ENCODE results near the gene PHYHIPL.

PHYHIPL gene

DNA sequence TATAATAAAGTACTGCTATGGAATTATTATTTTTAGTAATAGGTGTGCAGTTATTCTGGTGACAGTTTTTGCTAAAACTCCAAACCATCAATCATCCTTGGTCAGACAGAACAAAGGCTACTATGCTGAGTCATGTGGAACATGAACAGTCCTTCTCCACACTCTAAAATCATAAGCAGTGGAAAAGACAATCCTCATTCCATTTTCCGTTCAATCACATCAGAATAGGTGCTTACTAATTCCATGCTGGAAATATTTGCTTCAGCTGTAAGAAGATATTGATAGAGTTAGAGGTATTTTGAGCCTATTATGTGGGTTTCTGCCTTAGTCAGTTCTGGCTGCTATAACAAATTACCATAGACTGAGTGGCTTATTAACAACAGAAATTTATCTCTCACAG lies 103.0 kb downstream of the PHYHIPL start:
- POLR2A ChIA-PET, result no interaction called here
- no peak for TF ChIP-seq FOXA1 (IDR thresholded peaks at IDR 0.05)
- TF ChIP-seq SUZ12 (IDR thresholded peaks at IDR 0.05), result no peak
- no peak for TF ChIP-seq HDGF (IDR thresholded peaks at IDR 0.05; ENCODE audit: borderline replicate concordance)
- TF ChIP-seq NFRKB (IDR thresholded peaks at IDR 0.05), result no peak
- TF ChIP-seq FOXK2 (IDR thresholded peaks at IDR 0.05), result no peak
- no peak for TF ChIP-seq PKNOX1 (IDR thresholded peaks at IDR 0.05)
- TF ChIP-seq SP1 (IDR thresholded peaks at IDR 0.05), result no peak
- TF ChIP-seq TARDBP (IDR thresholded peaks at IDR 0.05), result no peak
- no peak for TF ChIP-seq FOXM1 (IDR thresholded peaks at IDR 0.05; ENCODE audit: borderline replicate concordance)
- no peak for TF ChIP-seq ZNF384 (IDR thresholded peaks at IDR 0.05)
- CTCF ChIA-PET, result no interaction called here
- DNase-seq (ENCODE audit: extremely low spot score), result no peak

DNA sequence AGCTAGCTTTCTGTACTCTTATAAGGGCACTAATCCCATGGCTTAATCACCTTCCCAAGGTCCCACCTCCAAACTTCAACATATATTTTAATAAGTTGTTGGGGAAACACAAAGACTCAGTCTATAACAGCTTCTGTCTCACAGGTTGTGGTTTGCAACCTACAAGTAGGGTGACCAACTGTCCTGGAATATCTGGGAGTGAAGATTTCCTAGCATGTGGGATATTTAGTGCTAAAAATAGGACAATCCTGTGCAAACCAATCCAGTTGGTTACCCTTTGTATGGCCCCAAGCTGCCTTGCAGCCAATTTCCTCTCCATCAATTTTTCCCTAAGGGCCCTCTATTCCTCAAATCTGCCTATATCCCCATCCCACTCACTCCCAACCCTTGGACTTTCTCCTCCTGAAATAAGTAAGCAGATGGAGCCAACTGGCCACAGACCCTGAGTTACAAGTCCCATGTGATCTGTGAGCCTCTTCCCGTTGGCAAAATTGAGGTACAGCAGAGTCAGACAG lies 103.6 kb downstream of the PHYHIPL start:
- POLR2A ChIA-PET, result no interaction called here
- CTCF ChIA-PET, result no interaction called here
- DNase-seq (ENCODE audit: extremely low spot score), result no peak
- TF ChIP-seq SUZ12 (IDR thresholded peaks at IDR 0.05) (no peak), HDGF (IDR thresholded peaks at IDR 0.05; ENCODE audit: borderline replicate concordance) (no peak), FOXM1 (IDR thresholded peaks at IDR 0.05; ENCODE audit: borderline replicate concordance) (no peak), ZNF384 (IDR thresholded peaks at IDR 0.05) (no peak), ARNT (IDR thresholded peaks at IDR 0.05) (no peak), PKNOX1 (IDR thresholded peaks at IDR 0.05) (no peak), CTBP1 (IDR thresholded peaks at IDR 0.05; ENCODE audit: borderline replicate concordance) (no peak), NFRKB (IDR thresholded peaks at IDR 0.05) (no peak), L3MBTL2 (conservative IDR thresholded peaks at IDR 0.05) (no peak), FOXA1 (IDR thresholded peaks at IDR 0.05) (no peak), ELF4 (IDR thresholded peaks at IDR 0.05) (no peak), LEF1 (IDR thresholded peaks at IDR 0.05; ENCODE audit: borderline replicate concordance) (no peak), FOXK2 (IDR thresholded peaks at IDR 0.05) (no peak), SP1 (IDR thresholded peaks at IDR 0.05) (no peak), TARDBP (IDR thresholded peaks at IDR 0.05) (no peak), BHLHE40 (IDR thresholded peaks at IDR 0.05; ENCODE audit: borderline replicate concordance) (no peak)

GRCh38 chr10:59281861-59282260 lies 105.4 kb downstream of the PHYHIPL start:
- CTCF ChIA-PET, result no interaction called here
- no peak for DNase-seq (ENCODE audit: extremely low spot score)
- no peak for TF ChIP-seq TARDBP (IDR thresholded peaks at IDR 0.05)
- no peak for TF ChIP-seq ZNF384 (IDR thresholded peaks at IDR 0.05)
- TF ChIP-seq SUZ12 (IDR thresholded peaks at IDR 0.05), result no peak
- no peak for TF ChIP-seq NFRKB (IDR thresholded peaks at IDR 0.05)
- TF ChIP-seq HDGF (IDR thresholded peaks at IDR 0.05; ENCODE audit: borderline replicate concordance), result no peak
- no peak for TF ChIP-seq ELF4 (IDR thresholded peaks at IDR 0.05)
- POLR2A ChIA-PET, result no interaction called here

DNA sequence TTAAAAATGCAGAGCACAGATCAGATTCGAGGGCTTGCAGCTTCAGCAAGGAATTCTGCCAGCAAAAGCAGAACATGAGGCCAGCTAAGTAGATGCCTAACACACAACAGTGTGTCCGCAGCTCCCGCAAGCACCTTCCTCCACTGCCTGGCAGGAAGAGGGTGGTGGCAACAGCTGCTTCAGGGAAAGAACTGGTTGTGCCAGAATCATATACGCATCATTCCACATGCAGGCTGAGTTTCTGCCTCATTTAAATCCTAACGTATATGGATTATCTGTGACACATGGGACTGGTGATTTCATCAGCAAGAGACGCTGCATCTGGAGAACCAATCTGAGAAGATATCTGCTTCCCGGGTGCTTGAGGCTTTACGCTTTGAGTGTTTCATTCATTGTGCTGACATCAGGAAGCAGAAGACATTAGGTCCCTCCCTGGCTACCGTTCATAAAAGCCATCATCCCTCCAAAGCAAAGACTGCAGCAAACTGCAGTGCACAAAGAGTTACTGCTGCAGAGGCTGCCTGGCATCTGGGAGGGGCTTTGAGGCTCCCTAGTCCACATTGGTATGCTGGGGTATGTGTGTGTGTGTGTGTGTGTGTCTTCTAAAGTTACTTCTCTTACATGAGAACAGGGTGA lies 107.1 kb downstream of the PHYHIPL start:
- POLR2A ChIA-PET, result no interaction called here
- TF ChIP-seq SUZ12 (IDR thresholded peaks at IDR 0.05), result no peak
- CTCF ChIA-PET, result no interaction called here
- no peak for DNase-seq (ENCODE audit: extremely low spot score)

DNA sequence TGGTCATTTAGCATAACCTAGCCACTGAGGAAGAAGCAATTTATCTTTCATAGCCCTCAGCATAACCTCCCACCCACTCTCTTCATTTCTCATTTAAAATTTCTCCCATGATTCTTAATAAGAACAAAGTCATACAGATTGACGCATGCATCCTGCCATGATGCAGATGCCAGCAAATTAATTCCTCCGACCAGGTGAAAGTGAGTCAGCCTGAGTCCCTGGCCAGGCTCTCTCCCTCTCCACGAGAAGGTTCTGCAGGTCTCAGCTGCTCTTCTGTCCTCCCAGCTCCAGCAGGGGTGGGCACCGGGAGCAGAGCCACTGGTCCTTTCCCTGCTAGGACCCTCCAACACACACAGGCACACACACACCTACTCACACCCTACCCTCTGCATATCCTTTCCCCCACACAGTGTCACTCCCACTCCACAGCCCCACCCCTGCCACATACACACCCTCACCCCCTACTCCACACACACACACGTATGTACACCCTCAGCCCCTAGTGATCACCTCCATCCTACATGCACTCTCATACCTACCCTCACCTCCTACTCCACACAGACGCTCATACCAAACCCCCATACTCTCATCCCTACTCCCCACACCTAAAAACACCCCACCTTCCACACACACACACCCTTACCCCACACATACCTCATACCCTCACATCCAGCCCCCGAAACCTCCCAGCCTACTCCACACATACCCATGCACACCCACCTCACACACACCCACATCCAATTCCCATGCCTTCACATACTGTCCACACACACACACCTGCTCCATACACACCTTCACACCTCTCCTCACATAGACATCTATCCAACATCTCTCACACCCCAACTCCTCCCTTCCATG lies 107.9 kb downstream of the PHYHIPL start:
- DNase-seq (ENCODE audit: extremely low spot score), result no peak
- TF ChIP-seq HDGF (IDR thresholded peaks at IDR 0.05; ENCODE audit: borderline replicate concordance) (no peak), FOXA1 (IDR thresholded peaks at IDR 0.05) (no peak), L3MBTL2 (conservative IDR thresholded peaks at IDR 0.05) (no peak), SP1 (IDR thresholded peaks at IDR 0.05) (no peak), NFRKB (IDR thresholded peaks at IDR 0.05) (no peak), CTBP1 (IDR thresholded peaks at IDR 0.05; ENCODE audit: borderline replicate concordance) (no peak), FOXK2 (IDR thresholded peaks at IDR 0.05) (no peak), ARNT (IDR thresholded peaks at IDR 0.05) (no peak), LEF1 (IDR thresholded peaks at IDR 0.05; ENCODE audit: borderline replicate concordance) (no peak), FOXM1 (IDR thresholded peaks at IDR 0.05; ENCODE audit: borderline replicate concordance) (no peak), TARDBP (IDR thresholded peaks at IDR 0.05) (no peak), BHLHE40 (IDR thresholded peaks at IDR 0.05; ENCODE audit: borderline replicate concordance) (no peak), SUZ12 (IDR thresholded peaks at IDR 0.05) (no peak), ZNF384 (IDR thresholded peaks at IDR 0.05) (no peak), ELF4 (IDR thresholded peaks at IDR 0.05) (no peak), PKNOX1 (IDR thresholded peaks at IDR 0.05) (no peak)
- ChIA-PET CTCF (no interaction called here), POLR2A (no interaction called here)

- CTCF ChIA-PET, result no interaction called here
- TF ChIP-seq BHLHE40 (IDR thresholded peaks at IDR 0.05; ENCODE audit: borderline replicate concordance), result no peak
- TF ChIP-seq SUZ12 (IDR thresholded peaks at IDR 0.05), result no peak
- TF ChIP-seq L3MBTL2 (conservative IDR thresholded peaks at IDR 0.05), result no peak
- no peak for TF ChIP-seq ZNF384 (IDR thresholded peaks at IDR 0.05)
- no peak for TF ChIP-seq PKNOX1 (IDR thresholded peaks at IDR 0.05)
- no peak for TF ChIP-seq FOXK2 (IDR thresholded peaks at IDR 0.05)
- TF ChIP-seq LEF1 (IDR thresholded peaks at IDR 0.05; ENCODE audit: borderline replicate concordance), result no peak
- no peak for TF ChIP-seq FOXM1 (IDR thresholded peaks at IDR 0.05; ENCODE audit: borderline replicate concordance)
- TF ChIP-seq FOXA1 (IDR thresholded peaks at IDR 0.05), result no peak
- TF ChIP-seq SP1 (IDR thresholded peaks at IDR 0.05), result no peak
- TF ChIP-seq CTBP1 (IDR thresholded peaks at IDR 0.05; ENCODE audit: borderline replicate concordance), result no peak
- no peak for TF ChIP-seq ELF4 (IDR thresholded peaks at IDR 0.05)
- TF ChIP-seq NFRKB (IDR thresholded peaks at IDR 0.05), result no peak
- TF ChIP-seq TARDBP (IDR thresholded peaks at IDR 0.05), result no peak
- no peak for TF ChIP-seq ARNT (IDR thresholded peaks at IDR 0.05)
- no peak for TF ChIP-seq HDGF (IDR thresholded peaks at IDR 0.05; ENCODE audit: borderline replicate concordance)
These were observed 108.6 kb downstream of the PHYHIPL start for GRCh38 chr10:59285073-59285472.

More at GRCh38 chr10:59285073-59285472, 108.6 kb downstream of the PHYHIPL start:
- no peak for DNase-seq (ENCODE audit: extremely low spot score)
- POLR2A ChIA-PET, result no interaction called here

All from HEK293T (cell line).